Right ventricle myocardium inferior (tissue), 1 donor: Measurements from ENCODE around the gene DNAJA3. TPM values are rescaled to one million over a fixed set of nuclear protein-coding genes. Genes with fewer than 3 reads are reported as not detected.

Experiments used
- ATAC-seq: fragments of 200-7000 bp; cut with Tn5 transposase; one replicate; pipeline ENCODE4 v1.9.1; 2020; ENCODE audit warnings: mild to moderate bottlenecking, moderate library complexity
- DNase-seq: peaks from one replicate; pipeline ENCODE4 v3.0.0; 2021; ENCODE audit errors: missing footprints
- intact Hi-C: fragments of 100-400 bp; cut with DNase I; formaldehyde crosslinking; loops from one replicate; pipeline ENCODE4 v1.11.0; 2022
- long read RNA-seq: library from polyadenylated mRNA; unstranded; transcript quantifications from one replicate; pipeline ENCODE4 v2.0.0, GENCODE V29; 2021
- total RNA-seq: library from RNA; stranded (reverse); fragmentation: NEBNext Ultra II Directional; extraction: Animal tissue kit (Norgen Biotek cat#: 25700); gene quantifications from one replicate; pipeline ENCODE4 v1.2.1, GENCODE V29; 2021
- donor health status: DM: no; HTN: yes; CAD: no; lungs with severe emphysema.

Gene DNAJA3
- 71.4 TPM for total RNA-seq
- long read RNA-seq, transcript DNAJA3-202 (11 exons, 2,591 nt) = major isoform, 73 of 146 reads
- long read RNA-seq, transcript DNAJA3-201 (12 exons, 2,763 nt) = minor isoform, 57 of 146 reads
- long read RNA-seq, partial matches to known transcripts = 8 of 146 reads
- long read RNA-seq, other reads (novel, unspliced or antisense) = 8 of 146 reads

DNA sequence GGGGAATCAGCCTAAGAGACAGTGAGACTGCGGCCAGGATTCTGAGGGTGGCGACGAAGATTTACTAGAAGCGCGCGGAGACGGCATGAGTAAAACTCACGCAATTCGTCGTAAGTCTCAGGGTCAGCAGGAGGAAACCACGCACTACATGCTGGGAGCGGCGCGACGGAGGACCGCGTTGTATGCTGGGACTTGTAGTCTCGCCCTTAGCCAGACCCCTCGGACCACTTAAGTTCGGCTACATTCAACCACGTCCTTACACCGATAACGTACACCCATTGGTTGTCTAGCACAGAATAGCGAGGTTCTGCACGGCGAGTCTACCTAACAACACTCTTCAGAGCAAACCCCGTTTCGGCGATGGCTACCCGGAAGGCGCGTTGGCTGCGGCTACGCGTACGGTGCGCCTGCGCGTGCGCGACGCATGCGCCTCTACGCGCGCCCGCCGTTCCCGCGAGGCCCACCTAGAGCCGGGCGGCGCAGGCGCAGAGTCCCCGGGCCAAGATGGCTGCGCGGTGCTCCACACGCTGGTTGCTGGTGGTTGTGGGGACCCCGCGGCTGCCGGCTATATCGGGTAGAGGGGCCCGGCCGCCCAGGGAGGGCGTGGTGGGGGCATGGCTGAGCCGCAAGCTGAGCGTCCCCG, at the start of gene DNAJA3:
TSS of gene DNAJA3 (plus strand) at position 491 of the 643 bp plus-strand sequence. CDS start at position 505, 14 bp downstream.
- peak; percentile 98 for ATAC-seq
- DNase-seq = peak; percentile 98
- intact Hi-C loops = no loop called here

DNA sequence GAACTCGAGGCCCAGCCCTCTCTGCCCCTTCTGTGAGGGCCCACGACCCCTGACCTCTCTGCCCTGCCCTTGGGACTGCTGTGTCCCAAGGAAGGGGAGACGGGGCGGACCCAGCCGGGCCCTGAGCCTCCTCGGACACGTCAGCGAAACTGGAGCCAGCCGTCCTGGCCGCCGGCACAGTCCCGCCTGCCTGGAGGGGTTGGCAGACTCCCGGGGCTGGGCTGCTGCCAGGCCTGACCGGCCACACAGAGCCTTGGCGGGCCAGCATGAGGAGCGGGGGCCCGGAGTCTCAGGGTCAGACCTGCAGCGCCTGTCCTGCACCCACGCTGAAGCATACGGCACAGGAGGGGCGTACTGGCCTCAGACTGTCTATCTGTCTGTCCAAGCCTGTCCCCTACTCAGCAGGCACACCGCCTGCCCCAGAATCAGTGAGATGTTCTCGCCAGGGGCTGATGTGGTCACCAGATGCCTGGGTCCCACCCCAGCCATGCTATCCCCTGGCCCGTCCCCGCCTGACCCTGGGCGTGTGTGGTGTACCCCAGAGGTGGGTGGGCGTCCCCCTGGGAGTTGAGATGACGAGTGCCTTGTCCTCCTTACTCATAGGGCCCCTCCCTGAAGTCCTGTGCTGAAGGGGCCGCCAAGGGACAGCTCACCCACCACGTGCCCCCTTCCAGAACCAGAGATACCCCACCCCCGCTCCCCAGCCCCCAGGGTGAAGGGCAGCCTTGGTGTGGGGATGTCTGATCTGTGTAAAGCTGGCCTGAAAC, 49.4 kb upstream of the DNAJA3 start:
- peak; percentile 95 for DNase-seq
- intact Hi-C loops = no loop called here
- ATAC-seq = peak; percentile 73

DNA sequence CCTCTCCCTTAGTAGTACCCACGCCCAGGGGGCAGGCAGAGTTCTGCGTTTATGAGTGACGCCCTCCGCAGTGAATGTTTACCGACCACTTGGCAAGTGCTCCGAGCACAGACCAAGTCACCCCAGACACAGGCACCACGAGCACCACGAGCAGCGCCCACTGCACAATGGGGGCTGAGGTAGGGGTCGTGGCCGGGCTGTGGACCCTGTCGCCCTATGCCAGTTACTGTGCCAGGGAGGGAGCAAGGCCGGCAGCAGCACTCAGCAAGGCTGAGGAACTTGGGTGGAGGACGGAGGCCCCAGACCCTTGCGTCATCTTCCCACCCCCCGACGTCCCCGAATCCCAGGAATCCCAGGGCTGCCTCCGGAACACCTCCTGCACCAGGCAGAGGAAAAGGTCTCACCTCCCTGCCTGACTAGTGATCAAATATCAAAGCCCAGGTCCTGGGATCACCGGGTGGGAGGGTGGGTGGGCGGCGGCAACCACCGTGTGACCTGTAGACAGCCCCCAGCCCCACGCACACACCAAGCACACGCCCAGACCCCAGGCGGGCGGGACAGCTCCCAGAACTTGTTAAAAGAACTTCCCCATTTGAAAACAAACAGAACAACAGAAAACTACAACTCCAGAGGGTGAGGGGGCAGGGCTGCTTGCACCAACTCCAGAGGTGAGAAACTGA, 48.6 kb upstream of the DNAJA3 start:
- DNase-seq (peak; percentile 60), ATAC-seq (no peak)
- intact Hi-C loops = no loop called here

DNA sequence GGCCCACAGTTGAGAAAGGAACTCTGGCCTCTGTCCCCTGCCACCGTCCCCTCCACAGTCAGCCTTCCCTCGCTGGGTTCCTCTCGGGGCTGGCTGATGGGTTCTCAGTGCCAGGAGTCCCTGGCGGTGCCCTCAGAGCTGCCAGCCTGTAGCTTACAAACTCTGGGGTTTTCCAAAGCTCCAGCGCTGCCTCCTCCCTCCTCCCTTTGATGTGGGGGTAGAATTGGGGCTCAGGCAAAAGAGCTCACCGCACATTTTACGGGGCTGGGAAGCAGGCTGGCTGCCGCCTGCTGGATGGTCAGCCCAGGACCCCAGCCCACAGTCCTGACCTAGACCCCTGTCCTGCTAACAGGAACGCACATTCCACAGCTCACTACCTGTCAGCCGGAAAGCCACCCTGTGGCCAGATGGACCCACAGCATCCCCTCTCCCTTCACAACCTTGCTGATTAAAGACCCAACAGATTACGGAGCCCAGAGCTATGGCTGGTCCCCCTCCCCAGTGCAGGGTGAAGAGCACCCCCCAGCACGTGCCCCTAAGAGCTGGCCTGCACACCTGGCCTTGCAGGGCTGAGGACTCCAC, 48.0 kb upstream of the DNAJA3 start:
- ATAC-seq = no peak
- peak; percentile 55 for DNase-seq
- intact Hi-C loops = no loop called here

DNA sequence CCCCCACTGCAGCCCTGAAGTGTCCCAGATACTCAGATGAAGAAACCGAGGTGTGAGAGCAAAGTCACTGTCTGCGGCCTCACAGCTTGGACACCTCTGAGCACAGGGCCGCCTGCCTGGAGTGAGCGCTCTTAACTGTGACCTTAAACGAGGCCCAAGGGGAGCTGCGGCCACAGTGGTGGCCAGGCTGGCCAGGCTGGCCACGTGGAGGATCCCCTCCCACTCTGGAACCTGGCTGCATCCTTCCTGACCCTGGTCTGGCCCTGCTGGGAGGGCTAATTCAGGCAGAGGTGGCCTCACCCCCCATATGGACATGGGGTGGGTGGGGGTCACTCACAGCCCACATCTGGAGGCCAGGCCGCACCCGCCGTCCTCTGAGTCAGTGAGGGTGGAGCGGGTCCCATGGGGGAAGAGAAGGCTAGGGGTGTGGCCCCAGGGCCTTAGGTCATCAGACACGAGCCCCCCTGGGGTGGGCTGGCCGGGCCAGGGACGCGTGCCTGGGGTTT, 47.5 kb upstream of the DNAJA3 start:
- DNase-seq (peak; percentile 68), ATAC-seq (peak; percentile 28)
- intact Hi-C loops = no loop called here

DNA sequence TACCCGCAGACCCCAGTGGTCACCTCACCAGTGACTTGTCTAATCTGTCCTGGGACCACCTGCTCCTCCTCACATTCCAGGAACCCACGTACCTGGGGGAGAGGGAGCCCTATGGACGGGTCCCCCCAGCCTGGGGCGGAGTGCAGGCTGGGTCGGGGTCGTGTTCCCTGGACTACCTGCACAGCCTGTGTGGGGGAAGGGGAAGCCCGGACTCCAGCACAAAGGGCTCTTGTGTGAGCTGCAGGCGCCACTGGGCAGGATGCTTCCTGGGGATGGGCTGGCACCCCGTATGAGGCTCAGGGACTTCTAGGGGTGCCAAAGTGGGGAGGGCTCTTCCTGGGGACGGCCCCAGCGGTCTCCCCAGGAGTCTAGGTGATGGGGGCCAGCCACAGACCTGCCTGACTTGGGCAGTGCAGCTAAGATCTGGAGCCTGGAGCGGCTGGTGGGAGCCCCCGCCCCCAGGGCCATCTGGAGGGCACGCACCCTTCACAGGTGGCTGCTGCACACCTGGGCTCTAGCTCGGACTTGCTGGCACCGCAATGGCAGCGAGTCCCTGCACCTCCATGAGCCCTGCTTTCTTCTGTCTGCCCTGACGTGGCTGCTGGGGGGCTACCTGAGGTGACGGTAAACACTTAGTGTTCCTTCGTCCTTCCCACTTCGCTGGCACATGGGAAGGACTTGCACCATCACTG, 46.5 kb upstream of the DNAJA3 start:
- intact Hi-C loops = no loop called here
- DNase-seq (peak; percentile 37), ATAC-seq (no peak)

DNA sequence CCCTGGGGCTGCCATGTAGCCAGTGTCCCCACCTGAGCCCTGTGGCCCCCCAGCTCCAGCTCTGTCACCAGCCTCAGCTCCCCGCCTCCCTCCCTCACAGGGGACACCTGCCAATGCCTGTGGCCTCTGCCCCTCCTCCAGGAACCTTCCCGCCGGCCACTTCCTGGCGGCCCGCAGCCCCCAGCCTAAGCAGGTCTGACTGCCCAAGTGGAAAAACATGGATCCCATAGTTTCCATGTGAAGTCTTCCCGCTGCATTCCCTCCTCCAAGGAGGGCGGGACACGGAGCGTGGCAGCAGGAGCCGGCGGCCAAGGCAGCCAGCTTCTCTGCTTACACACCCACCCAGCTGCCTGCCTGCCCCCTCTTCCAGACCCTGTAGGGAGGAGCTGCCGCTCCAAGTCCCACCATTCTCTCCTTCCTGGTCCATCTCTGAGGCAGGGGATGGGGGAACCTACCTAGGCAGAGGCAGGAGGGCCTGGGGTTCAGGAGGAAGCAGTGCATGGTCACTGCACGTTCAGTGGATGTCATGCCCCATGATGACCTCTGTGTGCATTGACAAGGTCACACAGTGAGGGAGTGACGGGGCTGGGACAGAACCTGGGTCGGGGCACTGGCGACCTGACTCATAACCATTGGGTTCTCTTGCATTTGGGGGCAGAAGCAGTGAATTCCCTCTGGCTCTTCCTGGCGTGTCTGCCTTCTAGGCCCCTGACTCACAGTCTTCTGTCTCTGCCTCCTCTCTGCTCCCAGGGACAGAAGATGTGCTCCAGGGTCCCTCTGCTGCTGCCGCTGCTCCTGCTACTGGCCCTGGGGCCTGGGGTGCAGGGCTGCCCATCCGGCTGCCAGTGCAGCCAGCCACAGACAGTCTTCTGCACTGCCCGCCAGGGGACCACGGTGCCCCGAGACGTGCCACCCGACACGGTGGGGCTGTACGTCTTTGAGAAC, 45.3 kb upstream of the DNAJA3 start:
- intact Hi-C loops = no loop called here
- DNase-seq (peak; percentile 64), ATAC-seq (no peak)

DNA sequence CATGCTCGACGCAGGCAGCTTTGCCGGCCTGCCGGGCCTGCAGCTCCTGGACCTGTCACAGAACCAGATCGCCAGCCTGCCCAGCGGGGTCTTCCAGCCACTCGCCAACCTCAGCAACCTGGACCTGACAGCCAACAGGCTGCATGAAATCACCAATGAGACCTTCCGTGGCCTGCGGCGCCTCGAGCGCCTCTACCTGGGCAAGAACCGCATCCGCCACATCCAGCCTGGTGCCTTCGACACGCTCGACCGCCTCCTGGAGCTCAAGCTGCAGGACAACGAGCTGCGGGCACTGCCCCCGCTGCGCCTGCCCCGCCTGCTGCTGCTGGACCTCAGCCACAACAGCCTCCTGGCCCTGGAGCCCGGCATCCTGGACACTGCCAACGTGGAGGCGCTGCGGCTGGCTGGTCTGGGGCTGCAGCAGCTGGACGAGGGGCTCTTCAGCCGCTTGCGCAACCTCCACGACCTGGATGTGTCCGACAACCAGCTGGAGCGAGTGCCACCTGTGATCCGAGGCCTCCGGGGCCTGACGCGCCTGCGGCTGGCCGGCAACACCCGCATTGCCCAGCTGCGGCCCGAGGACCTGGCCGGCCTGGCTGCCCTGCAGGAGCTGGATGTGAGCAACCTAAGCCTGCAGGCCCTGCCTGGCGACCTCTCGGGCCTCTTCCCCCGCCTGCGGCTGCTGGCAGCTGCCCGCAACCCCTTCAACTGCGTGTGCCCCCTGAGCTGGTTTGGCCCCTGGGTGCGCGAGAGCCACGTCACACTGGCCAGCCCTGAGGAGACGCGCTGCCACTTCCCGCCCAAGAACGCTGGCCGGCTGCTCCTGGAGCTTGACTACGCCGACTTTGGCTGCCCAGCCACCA, 44.4 kb upstream of the DNAJA3 start:
- ATAC-seq = no peak
- intact Hi-C loops = no loop called here
- DNase-seq = no peak

DNA sequence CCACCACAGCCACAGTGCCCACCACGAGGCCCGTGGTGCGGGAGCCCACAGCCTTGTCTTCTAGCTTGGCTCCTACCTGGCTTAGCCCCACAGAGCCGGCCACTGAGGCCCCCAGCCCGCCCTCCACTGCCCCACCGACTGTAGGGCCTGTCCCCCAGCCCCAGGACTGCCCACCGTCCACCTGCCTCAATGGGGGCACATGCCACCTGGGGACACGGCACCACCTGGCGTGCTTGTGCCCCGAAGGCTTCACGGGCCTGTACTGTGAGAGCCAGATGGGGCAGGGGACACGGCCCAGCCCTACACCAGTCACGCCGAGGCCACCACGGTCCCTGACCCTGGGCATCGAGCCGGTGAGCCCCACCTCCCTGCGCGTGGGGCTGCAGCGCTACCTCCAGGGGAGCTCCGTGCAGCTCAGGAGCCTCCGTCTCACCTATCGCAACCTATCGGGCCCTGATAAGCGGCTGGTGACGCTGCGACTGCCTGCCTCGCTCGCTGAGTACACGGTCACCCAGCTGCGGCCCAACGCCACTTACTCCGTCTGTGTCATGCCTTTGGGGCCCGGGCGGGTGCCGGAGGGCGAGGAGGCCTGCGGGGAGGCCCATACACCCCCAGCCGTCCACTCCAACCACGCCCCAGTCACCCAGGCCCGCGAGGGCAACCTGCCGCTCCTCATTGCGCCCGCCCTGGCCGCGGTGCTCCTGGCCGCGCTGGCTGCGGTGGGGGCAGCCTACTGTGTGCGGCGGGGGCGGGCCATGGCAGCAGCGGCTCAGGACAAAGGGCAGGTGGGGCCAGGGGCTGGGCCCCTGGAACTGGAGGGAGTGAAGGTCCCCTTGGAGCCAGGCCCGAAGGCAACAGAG, 43.5 kb upstream of the DNAJA3 start:
- no peak for DNase-seq
- ATAC-seq = no peak
- intact Hi-C loops = no loop called here

DNA sequence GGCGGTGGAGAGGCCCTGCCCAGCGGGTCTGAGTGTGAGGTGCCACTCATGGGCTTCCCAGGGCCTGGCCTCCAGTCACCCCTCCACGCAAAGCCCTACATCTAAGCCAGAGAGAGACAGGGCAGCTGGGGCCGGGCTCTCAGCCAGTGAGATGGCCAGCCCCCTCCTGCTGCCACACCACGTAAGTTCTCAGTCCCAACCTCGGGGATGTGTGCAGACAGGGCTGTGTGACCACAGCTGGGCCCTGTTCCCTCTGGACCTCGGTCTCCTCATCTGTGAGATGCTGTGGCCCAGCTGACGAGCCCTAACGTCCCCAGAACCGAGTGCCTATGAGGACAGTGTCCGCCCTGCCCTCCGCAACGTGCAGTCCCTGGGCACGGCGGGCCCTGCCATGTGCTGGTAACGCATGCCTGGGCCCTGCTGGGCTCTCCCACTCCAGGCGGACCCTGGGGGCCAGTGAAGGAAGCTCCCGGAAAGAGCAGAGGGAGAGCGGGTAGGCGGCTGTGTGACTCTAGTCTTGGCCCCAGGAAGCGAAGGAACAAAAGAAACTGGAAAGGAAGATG, 42.8 kb upstream of the DNAJA3 start:
- intact Hi-C loops = no loop called here
- no peak for DNase-seq
- ATAC-seq = no peak

DNA sequence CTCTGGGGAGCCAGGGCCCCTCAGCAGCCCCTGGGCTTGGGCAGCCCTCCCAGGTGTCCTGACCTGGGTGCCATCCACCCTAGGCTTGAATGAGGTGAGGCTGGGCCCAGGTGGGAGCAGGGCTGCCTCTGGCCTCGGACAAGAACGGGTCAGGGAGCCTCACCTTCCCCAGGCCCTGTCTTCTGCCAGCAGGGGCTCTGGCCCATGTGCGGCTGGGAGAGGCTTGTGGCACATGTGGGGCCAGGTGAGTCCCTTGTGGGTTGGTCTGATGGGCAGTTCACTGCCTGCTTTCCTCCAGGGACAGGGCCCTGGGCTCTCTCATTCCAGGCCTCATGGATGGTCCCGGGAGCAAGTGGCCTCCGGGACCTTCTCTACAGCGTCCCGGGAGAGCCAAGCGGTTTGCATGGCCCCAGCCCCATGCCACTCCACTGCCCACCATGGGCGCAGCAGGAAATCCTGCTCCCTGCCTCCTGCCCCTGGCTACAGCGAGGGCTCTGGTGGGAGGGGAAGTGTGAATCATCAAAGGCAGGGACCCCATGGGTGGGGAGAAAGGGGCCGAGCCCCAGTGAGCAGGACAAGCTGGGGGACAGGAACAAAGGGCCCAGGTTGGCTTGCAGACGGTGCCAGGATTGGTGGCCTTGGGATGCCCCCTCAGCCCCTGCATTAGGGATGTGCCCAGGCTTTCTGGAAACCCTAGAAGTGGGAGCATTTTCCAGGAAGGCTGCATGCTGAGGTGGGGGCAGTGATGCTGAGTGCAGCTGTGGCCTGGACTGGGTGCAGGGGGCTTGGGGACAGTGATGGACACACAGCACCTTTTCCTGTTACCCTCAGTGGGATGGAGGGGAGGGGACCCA, 41.9 kb upstream of the DNAJA3 start:
- intact Hi-C loops = no loop called here
- ATAC-seq (no peak), DNase-seq (no peak)

DNA sequence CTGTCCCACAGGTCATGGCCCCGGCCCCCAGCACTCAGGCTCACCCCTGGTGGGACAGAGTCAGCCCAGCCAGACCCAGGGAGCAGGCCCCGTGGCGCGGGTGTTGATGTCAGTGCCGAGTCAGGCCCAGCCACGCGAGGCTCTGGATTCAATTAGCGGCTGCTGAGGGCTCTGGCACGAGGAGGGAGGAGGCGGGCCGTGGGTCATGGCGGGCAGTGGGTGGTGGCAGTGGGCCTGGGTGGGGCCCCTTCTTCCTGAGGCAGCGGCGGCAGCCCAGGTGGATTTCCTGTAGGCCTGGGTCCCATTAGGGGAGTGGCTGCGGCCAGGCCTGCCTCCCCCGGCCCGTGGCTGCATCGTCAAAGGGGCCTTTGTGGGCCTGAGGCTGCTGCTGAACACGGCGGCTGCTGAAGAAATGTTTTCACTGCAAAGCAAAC, 41.1 kb upstream of the DNAJA3 start:
- no peak for DNase-seq
- intact Hi-C loops = no loop called here
- ATAC-seq = peak; percentile 9

DNA sequence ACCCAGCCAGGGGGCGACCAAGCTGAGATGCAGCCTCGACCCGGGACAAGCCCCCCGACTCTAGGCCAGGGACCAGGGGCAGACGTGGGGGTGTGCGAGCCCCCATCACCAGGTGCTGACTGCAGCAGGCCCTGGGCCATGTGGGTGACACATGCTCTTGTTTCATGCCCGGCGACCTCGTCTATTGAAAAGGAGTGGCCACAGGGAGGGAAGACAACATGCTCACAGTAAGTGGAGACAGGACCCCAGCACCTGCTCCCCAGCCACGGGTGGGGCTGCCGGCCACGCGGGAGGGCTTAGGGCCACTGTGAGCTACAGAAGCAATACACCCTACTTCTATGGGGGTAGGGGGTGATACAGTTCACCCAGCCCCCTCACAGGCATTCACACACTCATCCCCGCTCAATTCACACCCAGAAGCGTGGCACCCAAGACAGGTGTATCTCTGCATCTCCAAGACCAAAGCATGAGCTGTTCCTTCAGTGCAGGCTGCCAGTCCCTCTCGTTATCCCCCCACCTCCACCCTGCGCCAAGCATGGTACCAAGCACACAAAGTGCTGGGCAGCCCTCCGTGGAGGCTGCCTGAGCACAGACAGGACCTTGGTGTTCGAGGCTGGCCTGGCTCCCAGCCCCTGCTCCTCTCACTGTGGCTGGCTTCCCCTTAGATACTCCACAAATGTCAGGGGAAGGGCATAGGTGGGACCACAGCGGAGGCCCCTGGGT, 40.4 kb upstream of the DNAJA3 start:
- DNase-seq = peak; percentile 42
- ATAC-seq = no peak
- intact Hi-C loops = no loop called here
